ENCODE data around the gene MOB2.

The MOB2 gene

DNA sequence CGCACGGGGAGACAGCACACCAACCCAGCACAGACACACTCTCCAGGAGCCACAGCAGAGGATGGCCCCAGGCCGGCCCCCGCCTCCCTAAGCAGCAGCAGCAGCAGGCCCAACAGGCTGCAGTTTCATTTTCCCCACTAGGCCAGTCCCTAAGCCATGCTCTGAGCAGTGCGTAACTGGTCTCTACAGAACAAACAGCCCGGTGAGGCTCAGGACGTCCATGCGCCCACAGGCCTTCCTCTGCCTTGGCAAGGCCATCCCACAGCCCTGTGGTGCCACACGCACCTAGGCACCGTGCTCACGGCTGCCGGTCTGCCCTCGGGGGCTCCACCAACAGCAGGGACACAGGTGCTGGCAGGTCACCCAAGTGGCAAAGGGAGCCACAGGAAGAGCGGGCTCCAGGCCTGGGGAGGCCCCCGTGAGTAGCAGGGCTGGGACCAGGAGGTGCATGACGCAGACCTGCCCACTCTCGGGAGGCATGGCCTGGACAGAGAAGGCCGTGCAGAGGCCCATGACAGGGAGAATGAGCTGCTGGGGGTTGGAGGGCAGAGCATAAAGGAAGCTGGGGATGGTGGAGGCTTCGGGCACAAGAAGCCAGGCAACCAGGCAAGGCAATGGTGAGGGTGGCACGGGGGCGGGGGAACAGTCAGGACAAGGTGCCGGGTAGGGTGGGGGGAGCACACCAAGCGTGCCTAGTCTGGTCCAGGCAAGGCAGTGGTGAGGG lies 1.4 kb upstream of the MOB2 start:
- no peaks in the 10 kb centered on the region for H3K27me3 Mint-ChIP-seq (ENCODE audit: low read depth)
- H3K4me1 Mint-ChIP-seq = peaks cover 5% of the 10 kb centered on the region
- H3K9me3 Mint-ChIP-seq = no peaks in the 10 kb centered on the region
- H3K4me3 Mint-ChIP-seq = no peak overlapping the region
- no peak overlapping the region for H3K27ac Mint-ChIP-seq
- TF ChIP-seq, protein P1, sequence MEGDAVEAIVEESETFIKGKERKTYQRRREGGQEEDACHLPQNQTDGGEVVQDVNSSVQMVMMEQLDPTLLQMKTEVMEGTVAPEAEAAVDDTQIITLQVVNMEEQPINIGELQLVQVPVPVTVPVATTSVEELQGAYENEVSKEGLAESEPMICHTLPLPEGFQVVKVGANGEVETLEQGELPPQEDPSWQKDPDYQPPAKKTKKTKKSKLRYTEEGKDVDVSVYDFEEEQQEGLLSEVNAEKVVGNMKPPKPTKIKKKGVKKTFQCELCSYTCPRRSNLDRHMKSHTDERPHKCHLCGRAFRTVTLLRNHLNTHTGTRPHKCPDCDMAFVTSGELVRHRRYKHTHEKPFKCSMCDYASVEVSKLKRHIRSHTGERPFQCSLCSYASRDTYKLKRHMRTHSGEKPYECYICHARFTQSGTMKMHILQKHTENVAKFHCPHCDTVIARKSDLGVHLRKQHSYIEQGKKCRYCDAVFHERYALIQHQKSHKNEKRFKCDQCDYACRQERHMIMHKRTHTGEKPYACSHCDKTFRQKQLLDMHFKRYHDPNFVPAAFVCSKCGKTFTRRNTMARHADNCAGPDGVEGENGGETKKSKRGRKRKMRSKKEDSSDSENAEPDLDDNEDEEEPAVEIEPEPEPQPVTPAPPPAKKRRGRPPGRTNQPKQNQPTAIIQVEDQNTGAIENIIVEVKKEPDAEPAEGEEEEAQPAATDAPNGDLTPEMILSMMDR (IDR thresholded peaks at IDR 0.05; ENCODE audit: unreplicated experiment in 3 of 3) = no peak
- no peaks in the 10 kb centered on the region for H3K36me3 Mint-ChIP-seq (ENCODE audit: low read depth)

DNA sequence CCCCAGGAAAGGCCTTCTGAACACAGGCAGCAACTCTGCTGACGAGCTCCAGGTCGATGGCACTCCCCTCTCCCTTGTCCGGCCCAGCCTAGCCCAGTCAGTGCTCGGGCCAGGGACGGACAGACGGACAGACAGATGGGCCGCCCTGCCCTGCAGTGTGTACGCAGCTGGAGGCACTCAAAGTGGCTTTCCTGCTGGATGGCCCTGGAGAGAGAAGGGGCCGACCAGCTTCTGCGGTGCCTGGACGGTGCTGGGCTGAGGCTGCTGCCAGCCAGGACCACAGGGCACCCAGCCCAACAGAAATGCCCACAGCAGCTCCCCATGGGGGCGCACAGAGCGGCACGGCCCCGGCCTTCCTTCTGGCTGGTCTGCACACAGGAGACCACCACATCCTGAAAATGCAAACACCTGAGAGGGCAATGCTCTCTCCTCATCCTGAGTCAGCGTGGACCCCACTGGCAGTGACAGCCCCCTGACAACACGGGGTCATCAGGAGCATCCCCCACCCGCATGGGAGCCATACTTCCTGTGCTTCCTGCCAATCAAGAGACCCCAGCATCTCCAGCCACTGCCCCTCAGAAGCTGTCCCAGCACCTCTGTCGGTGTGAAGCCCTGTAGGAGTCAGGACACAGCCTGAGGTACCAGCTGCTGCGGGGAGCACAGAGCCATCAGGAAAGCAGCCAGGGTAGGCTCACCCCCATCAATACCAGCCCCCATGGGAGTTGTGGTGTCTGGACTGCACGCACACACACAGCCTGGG lies 692 bp upstream of the MOB2 start:
- H3K36me3 Mint-ChIP-seq (ENCODE audit: low read depth) = no peaks in the 10 kb centered on the region
- H3K9me3 Mint-ChIP-seq = no peaks in the 10 kb centered on the region
- peaks cover 5% of the 10 kb centered on the region for H3K4me1 Mint-ChIP-seq
- H3K4me3 Mint-ChIP-seq = no peak overlapping the region
- TF ChIP-seq, protein P1 (IDR thresholded peaks at IDR 0.05; ENCODE audit: unreplicated experiment in 3 of 3) = no peak
- no peaks in the 10 kb centered on the region for H3K27me3 Mint-ChIP-seq (ENCODE audit: low read depth)
- H3K27ac Mint-ChIP-seq = no peak overlapping the region

DNA sequence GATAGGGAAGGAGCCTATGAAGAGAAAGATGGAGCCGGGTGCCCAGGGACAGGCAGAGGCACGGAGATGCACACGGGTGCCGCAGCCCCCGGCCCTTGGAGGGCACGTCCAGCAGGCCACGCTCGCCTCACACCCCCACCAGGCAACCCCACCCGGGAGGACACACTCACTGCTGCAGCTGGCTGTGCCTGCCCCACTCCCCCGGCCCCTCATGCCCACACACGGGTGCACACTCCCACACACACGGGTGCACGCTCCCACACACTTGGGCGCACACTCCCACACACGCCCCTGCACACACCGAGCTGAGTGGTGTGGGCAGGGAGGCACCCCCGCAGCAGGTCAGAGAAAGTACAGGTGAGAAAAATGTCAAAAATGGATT lies 1.1 kb downstream of the MOB2 start:
- Mint-ChIP-seq H3K27me3 (ENCODE audit: low read depth) (no peaks in the 10 kb centered on the region), H3K9me3 (no peaks in the 10 kb centered on the region), H3K4me3 (peak overlapping the region in 1 of 3 experiments; percentile 52), H3K27ac (no peak overlapping the region), H3K4me1 (peaks cover 5% of the 10 kb centered on the region), H3K36me3 (ENCODE audit: low read depth) (no peaks in the 10 kb centered on the region)
- TF ChIP-seq, protein P1 (IDR thresholded peaks at IDR 0.05; ENCODE audit: unreplicated experiment in 3 of 3) = no peak

DNA sequence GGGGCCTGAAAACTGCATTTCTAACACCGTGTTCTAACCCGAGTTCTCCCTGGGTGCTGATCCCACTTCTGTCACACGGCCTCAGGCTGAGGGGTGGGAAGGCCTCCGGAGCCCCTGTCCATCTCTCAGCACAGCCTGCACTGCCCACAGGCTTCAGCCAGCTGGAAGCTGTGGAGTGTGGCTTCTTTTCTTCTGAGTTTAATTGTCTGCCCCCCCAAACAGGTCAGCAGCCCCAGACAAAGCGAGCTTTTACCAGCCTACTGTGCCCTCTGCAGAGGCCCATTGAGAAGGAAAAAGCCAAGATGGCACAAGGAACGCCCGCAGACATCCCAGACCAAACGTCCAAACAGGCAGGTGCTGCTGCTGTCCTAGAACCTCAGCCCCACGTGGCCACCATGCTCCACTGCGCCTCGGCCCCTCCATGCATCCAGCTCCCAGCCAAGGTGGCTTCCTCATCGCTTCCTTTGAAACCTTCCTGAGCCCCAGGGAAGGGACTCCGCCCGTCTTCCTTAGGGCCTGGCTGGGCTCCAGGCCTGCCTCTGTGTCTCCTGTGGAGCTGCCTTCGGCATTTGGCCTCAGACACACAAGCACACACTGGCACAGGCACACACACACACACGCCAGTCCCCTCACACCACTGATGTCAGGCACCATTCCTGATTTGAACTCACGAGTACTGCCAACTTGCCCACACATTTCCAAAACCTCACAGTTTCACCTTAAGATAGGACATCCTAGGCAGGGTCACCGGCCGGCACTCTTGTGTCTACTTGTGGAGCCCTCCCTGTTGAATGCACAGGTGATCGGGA lies 1.7 kb downstream of the MOB2 start:
- Mint-ChIP-seq H3K27me3 (ENCODE audit: low read depth) (no peaks in the 10 kb centered on the region), H3K36me3 (ENCODE audit: low read depth) (no peaks in the 10 kb centered on the region), H3K4me1 (peaks cover 5% of the 10 kb centered on the region), H3K9me3 (no peaks in the 10 kb centered on the region), H3K4me3 (peak overlapping the region in 1 of 3 experiments; percentile 52), H3K27ac (no peak overlapping the region)
- TF ChIP-seq, protein P1 (IDR thresholded peaks at IDR 0.05; ENCODE audit: unreplicated experiment in 3 of 3) = no peak

DNA sequence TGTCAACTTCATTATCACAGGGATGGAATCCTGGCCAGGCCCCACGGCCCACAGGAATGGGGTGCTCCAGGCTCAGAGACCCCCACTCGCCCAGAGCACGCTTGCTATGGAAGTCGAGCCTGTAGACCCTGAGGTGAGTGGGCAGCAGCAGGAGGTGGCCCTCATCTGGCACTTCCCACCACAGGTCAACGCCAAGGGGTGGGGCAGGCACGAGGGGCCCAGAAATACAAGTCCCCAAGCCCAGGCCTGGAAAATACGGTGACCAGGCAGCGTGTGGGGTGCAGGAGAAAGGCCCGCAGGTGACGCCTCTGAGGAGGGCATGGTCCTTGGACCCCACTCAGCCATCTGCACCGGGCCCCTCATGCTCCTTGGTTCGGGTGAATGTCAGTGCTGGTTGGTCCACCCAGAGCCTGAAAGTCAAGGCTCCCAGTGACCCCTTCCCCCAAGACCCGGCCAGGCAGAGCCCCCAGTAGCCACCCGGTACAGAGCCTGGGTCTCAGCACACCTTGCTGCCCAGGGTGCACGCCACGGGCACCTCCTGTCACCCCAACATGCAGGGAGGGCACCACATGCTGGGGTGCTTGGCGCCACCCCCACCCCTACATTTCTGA lies 2.4 kb downstream of the MOB2 start:
- no peaks in the 10 kb centered on the region for H3K27me3 Mint-ChIP-seq (ENCODE audit: low read depth)
- no peaks in the 10 kb centered on the region for H3K36me3 Mint-ChIP-seq (ENCODE audit: low read depth)
- no peak overlapping the region for H3K27ac Mint-ChIP-seq
- no peak overlapping the region for H3K4me3 Mint-ChIP-seq
- peaks cover under 1% of the 10 kb centered on the region for H3K4me1 Mint-ChIP-seq
- TF ChIP-seq, protein P1 (IDR thresholded peaks at IDR 0.05; ENCODE audit: unreplicated experiment in 3 of 3) = no peak
- no peaks in the 10 kb centered on the region for H3K9me3 Mint-ChIP-seq
